ENCODE measurements around the gene LRRFIP1. TPM values are rescaled to one million over a fixed set of nuclear protein-coding genes. Genes with fewer than 3 reads are reported as not detected.
"Not testable (repeated sequence)": the region's sequence is repeated elsewhere in the genome, so short reads cannot be mapped to it uniquely, and the experiment has no call there.

LRRFIP1 gene
- total RNA-seq, 6 experiments from 2014 or later = 90.6 to 107 (median 102) TPM

- no peak for DNase-seq
- Mint-ChIP-seq H3K36me3 (ENCODE audit: low read depth) (peaks cover 39% of the 10 kb centered on the region), H3K27ac (0 out of 2 replicates have a peak overlapping the region, but pooled peaks have one; percentile 8), H3K4me3 (no peak overlapping the region), H3K4me1 (ENCODE audit: low read depth) (peaks cover 23% of the 10 kb centered on the region), H3K27me3 (ENCODE audit: insufficient read depth) (no peaks in the 10 kb centered on the region), H3K9me3 (no peaks in the 10 kb centered on the region)
- TF ChIP-seq CTCF (IDR thresholded peaks at IDR 0.05) = no peak
Measured at GRCh38 chr2:237749961-237750360, 122.6 kb downstream of the LRRFIP1 start.

GRCh38 chr2:237750441-237750840 is 123.1 kb downstream of the LRRFIP1 start:
- H3K27me3 Mint-ChIP-seq (ENCODE audit: insufficient read depth); H3K27ac Mint-ChIP-seq; H3K9me3 Mint-ChIP-seq; H3K4me3 Mint-ChIP-seq; DNase-seq: not testable (repeated sequence)
- peaks cover 19% of the 10 kb centered on the region for H3K4me1 Mint-ChIP-seq (ENCODE audit: low read depth)
- H3K36me3 Mint-ChIP-seq (ENCODE audit: low read depth) = peaks cover 39% of the 10 kb centered on the region

GRCh38 chr2:237752761-237753165 is 125.4 kb downstream of the LRRFIP1 start:
- Mint-ChIP-seq H3K36me3 (ENCODE audit: low read depth) (peaks cover 52% of the 10 kb centered on the region), H3K4me3 (no peak overlapping the region), H3K27ac (no peak overlapping the region), H3K4me1 (ENCODE audit: low read depth) (peaks cover 19% of the 10 kb centered on the region), H3K27me3 (ENCODE audit: insufficient read depth) (no peaks in the 10 kb centered on the region), H3K9me3 (no peaks in the 10 kb centered on the region)
- no peak for DNase-seq
- no peak for TF ChIP-seq CTCF (IDR thresholded peaks at IDR 0.05)

- peaks cover 52% of the 10 kb centered on the region for H3K36me3 Mint-ChIP-seq (ENCODE audit: low read depth)
- TF ChIP-seq CTCF (IDR thresholded peaks at IDR 0.05) = no peak
- DNase-seq = no peak
Measured at GRCh38 chr2:237754182-237754581, 126.8 kb downstream of the LRRFIP1 start.

GRCh38 chr2:237754626-237755248 is 127.3 kb downstream of the LRRFIP1 start:
- H3K9me3 Mint-ChIP-seq = no peaks in the 10 kb centered on the region
- peaks cover 29% of the 10 kb centered on the region for H3K4me1 Mint-ChIP-seq (ENCODE audit: low read depth)
- no peak overlapping the region for H3K4me3 Mint-ChIP-seq
- no peaks in the 10 kb centered on the region for H3K27me3 Mint-ChIP-seq (ENCODE audit: insufficient read depth)
- H3K36me3 Mint-ChIP-seq (ENCODE audit: low read depth) = peaks cover 52% of the 10 kb centered on the region
- no peak overlapping the region for H3K27ac Mint-ChIP-seq
- no peak for TF ChIP-seq CTCF (IDR thresholded peaks at IDR 0.05)
- DNase-seq = no peak

More at GRCh38 chr2:237754182-237754581, 126.8 kb downstream of the LRRFIP1 start:
- H3K9me3 Mint-ChIP-seq = no peaks in the 10 kb centered on the region
- H3K27ac Mint-ChIP-seq = no peak overlapping the region
- no peak overlapping the region for H3K4me3 Mint-ChIP-seq
- H3K27me3 Mint-ChIP-seq (ENCODE audit: insufficient read depth) = no peaks in the 10 kb centered on the region
- H3K4me1 Mint-ChIP-seq (ENCODE audit: low read depth) = peaks cover 28% of the 10 kb centered on the region

GRCh38 chr2:237757616-237758015 is 130.2 kb downstream of the LRRFIP1 start:
- H3K36me3 Mint-ChIP-seq (ENCODE audit: low read depth) = peaks cover 62% of the 10 kb centered on the region
- DNase-seq = no peak
- H3K4me3 Mint-ChIP-seq = no peak overlapping the region
- no peaks in the 10 kb centered on the region for H3K9me3 Mint-ChIP-seq
- H3K27me3 Mint-ChIP-seq (ENCODE audit: insufficient read depth) = no peaks in the 10 kb centered on the region
- TF ChIP-seq CTCF (IDR thresholded peaks at IDR 0.05) = no peak
- peaks cover 57% of the 10 kb centered on the region for H3K4me1 Mint-ChIP-seq (ENCODE audit: low read depth)
- H3K27ac Mint-ChIP-seq = no peak overlapping the region

Data from HFFc6 (cell line).